K562 treated with DMSO at 1 percent for 12 hours (cell line): ENCODE results near the gene SMPX. TPM values are rescaled to one million over a fixed set of nuclear protein-coding genes. Genes with fewer than 3 reads are reported as not detected.

Experiments
- total RNA-seq: library from RNA; unstranded; fragments of 300-600 nt; gene quantifications from 2 replicates; pipeline ENCODE4 v1.2.3, GENCODE V29; 2022; ENCODE audit not compliant: insufficient read depth

SMPX gene
- total RNA-seq = not detected in 2 replicates

GRCh38 chrX:21757960-21758359 lies at the start of gene SMPX:
SMPX (minus strand) TSS chrX:21758116; CDS start chrX:21754290, 3,826 bp downstream.

GRCh38 chrX:21658152-21658737 lies 99.7 kb downstream of the SMPX start, which contains the start of gene KLHL34:
KLHL34 (minus strand) TSS chrX:21658330; CDS start chrX:21657788, 542 bp downstream.

Other genes starting within 250 kb of the SMPX start
- gene KLHL34, start 99.8 kb downstream of the SMPX start, total RNA-seq = not detected in 2 replicates
- gene MBTPS2, start 81.5 kb upstream of the SMPX start, total RNA-seq = 2.1 and 9.5 TPM in 2 replicates
- gene YY2, start 97.9 kb upstream of the SMPX start, total RNA-seq = 0.88 and 2.3 TPM in 2 replicates
- gene SMS, start 182.6 kb upstream of the SMPX start, total RNA-seq = 36.2 and 58.9 TPM in 2 replicates